ENCODE results near the gene CBLB.

Gene CBLB

DNA sequence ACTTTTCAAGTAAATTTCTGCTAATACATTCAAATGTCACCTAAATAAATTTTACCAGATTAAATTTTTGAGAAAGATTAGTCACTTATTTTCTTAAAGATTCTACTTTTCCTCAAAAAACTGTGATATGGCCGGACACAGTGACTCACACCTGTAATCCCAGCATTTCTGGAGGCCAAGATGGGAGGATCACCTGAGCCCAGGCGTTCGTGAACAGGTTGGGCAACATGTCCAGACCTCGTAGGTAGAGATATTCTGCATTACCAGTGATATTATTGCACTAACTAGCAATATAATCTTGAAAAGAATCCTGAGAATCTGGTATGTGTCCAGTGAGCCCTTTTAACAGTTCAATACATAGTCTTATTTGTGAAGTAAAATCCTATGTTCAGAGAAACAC is 61.7 kb downstream of the CBLB start:
- H3K4me3 ChIP-seq (ENCODE audit: low read length), result no peak overlapping the region
- no peak for TF ChIP-seq ZNF274 (IDR thresholded peaks at IDR 0.05; ENCODE audit: low read depth, low read length)

DNA sequence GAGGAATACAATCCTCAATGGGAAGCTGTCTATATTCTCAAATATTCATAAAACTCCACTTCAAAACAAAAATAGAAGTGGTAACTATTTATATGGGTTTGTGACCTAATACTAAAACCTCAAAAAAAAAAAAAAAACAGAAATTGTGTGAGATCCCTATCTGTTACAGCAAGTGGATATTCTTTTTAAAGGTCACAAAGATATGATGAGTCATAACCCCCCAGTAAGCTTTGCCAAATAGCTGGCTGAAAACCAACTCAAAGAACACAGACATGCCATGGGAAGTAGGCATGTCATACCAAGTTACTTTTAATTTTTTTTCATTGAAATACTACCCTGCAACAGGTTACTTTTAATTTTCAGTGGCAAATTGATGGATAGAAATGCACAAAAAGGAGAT is 62.5 kb downstream of the CBLB start:
- TF ChIP-seq ZNF274 (IDR thresholded peaks at IDR 0.05; ENCODE audit: low read depth, low read length), result no peak
- H3K4me3 ChIP-seq (ENCODE audit: low read length), result no peak overlapping the region

DNA sequence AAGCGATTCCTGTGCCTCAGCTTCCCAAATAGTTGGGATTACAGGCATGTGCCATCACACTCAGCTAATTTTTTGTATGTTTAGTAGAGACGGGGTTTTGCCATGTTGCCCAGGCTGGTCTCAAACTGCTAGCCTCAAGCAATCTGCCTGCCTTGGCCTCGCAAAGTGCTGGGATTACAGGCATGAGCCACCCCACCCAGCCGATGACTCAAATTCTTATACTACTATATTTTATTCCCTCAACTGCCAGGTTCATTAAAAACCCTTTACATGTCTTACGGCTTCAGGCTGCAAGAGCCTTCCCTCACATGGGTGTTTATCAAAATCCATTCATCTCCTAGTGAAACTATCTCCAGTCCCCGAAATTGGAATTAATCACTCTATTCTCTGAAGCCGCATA is 63.4 kb downstream of the CBLB start:
- no peak for TF ChIP-seq ZNF274 (IDR thresholded peaks at IDR 0.05; ENCODE audit: low read depth, low read length)

DNA sequence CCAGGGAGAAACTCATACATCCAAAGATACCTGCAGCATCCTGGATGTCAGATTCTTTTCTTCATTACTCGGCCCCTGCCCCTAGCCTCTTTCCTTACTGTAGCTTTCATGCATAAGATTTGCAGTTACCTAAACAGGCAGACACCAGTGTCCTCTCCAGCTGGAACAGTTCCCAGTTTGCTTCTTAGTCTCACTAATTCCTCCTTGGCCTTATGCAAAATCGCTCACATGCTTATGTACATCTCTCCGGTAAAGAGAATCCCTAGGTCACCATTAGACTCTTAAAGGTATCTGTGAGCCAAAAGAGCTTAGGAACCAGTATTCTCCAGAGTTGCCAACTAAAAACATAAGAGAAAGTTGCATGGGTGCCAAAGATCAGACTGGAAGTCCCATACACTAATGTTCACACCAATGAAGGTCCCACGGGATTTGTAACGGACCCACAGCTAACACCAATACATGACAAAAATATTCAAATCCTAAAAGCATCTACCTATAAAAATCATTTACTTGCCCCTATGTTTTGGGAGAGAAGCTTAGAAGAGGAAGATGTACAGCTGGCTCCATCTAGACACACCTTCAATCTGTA is 66.6 kb downstream of the CBLB start:
- TF ChIP-seq ZNF274 (IDR thresholded peaks at IDR 0.05; ENCODE audit: low read depth, low read length), result no peak
- peak overlapping the region; percentile 24; the same call in 1 of the 2 replicates for H3K4me3 ChIP-seq (ENCODE audit: low read length)

More for the DNA sequence above, 63.4 kb downstream of the CBLB start:
- no peak overlapping the region for H3K4me3 ChIP-seq (ENCODE audit: low read length)

DNA sequence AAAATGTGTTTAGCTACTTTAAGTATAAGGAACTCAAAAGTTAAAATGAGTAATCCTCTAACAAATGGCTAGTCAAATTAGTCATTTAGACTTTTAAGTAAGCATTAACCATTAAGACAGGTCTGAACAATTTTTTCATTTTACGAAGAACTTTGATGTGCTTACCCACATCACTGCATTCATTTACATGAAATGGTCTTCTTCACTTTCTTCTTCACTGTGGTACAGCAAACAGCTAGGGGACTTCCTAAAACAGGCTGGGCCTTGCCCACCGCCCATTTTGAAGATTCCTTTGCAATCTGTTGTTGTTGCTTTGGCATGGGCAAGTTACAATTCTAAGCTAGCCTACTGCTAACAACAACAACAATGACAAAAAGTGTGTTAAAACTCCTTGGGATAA is 67.4 kb downstream of the CBLB start:
- no peak for TF ChIP-seq ZNF274 (IDR thresholded peaks at IDR 0.05; ENCODE audit: low read depth, low read length)
- peak overlapping the region; percentile 39; the same call in 1 of the 2 replicates for H3K4me3 ChIP-seq (ENCODE audit: low read length)

DNA sequence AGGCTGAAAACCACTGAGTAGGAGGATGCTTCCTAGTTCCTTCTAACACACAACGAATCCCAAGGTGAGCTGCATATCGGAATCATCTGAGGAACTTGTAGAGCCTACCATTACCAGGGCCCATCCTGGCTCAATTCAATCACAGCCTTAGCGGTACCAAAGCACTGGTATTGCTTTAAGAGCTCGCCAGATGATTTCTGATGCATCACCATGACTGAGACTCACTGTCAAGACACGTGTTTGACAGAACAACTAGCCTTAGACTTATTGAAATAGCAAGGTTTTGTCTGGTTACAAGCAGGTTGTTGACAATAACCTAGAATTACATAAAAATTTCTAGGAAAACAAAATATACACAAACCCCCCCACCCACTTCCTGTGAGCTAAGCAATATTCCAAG is 68.5 kb downstream of the CBLB start:
- TF ChIP-seq ZNF274 (IDR thresholded peaks at IDR 0.05; ENCODE audit: low read depth, low read length), result no peak
- no peak overlapping the region for H3K4me3 ChIP-seq (ENCODE audit: low read length)

DNA sequence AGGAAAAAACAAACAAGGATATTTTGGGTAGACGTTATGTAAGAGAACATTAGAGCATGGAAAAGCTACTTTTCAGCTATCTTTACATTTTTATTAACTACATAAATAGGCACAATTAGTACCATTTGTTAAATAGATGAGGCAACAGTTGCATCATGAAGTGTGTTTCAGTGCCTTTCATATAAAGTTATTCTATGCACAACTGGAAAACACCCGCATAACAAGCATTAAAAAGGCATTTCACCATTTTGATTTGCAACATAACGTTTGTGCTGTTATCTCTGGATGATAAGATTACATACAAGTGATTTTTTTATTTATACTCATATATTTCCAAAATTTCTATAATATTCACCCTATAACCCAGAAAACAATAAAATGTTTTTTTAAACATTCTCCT is 69.5 kb downstream of the CBLB start:
- no peak overlapping the region for H3K4me3 ChIP-seq (ENCODE audit: low read length)
- no peak for TF ChIP-seq ZNF274 (IDR thresholded peaks at IDR 0.05; ENCODE audit: low read depth, low read length)

DNA sequence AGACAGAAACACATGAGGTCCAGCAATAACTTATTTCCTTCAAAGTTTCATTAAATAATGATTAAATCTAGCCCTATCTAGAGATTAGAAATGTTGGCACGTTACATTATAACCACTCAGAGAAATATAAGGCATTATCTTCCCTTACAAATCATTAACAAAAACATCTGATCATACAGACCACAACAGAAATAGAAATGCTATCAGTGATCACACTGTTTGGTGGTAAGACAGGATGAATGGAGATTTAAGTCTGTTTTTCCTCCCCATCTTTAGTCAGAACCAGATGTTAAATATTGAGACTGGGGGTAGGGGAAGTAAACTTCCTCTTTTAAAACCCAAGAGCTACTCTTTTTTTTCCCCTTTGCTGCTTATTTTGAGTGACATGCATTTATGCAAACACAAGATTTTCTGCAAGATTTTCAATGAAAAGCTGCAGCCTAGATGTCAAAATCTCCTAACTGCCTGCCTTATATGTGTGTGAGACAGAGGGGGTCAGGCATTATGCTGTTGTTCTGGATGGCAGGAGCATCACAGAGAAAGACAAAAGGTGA is 70.4 kb downstream of the CBLB start:
- no peak for TF ChIP-seq ZNF274 (IDR thresholded peaks at IDR 0.05; ENCODE audit: low read depth, low read length)
- H3K4me3 ChIP-seq (ENCODE audit: low read length), result no peak overlapping the region

DNA sequence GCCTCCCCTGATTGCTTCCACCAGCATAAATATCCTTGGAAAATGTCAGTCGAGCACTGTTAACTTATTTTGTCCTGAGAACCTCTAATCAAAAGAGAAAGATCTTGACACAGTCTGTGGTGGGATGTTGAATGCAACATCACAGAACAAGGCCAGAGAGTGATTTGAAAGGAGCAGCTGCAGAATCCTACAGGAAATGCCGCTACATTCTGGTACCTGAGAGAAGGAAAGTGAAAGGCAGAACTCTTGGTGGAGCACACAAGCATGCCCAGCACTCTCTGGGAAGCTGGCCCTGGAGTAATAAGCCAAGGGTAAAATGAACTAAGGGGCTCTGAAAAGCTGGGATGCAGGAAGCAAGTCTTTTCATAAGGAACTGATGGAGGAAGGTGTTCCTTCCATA is 75.8 kb downstream of the CBLB start:
- no peak for TF ChIP-seq ZNF274 (IDR thresholded peaks at IDR 0.05; ENCODE audit: low read depth, low read length)
- no peak overlapping the region for H3K4me3 ChIP-seq (ENCODE audit: low read length)

DNA sequence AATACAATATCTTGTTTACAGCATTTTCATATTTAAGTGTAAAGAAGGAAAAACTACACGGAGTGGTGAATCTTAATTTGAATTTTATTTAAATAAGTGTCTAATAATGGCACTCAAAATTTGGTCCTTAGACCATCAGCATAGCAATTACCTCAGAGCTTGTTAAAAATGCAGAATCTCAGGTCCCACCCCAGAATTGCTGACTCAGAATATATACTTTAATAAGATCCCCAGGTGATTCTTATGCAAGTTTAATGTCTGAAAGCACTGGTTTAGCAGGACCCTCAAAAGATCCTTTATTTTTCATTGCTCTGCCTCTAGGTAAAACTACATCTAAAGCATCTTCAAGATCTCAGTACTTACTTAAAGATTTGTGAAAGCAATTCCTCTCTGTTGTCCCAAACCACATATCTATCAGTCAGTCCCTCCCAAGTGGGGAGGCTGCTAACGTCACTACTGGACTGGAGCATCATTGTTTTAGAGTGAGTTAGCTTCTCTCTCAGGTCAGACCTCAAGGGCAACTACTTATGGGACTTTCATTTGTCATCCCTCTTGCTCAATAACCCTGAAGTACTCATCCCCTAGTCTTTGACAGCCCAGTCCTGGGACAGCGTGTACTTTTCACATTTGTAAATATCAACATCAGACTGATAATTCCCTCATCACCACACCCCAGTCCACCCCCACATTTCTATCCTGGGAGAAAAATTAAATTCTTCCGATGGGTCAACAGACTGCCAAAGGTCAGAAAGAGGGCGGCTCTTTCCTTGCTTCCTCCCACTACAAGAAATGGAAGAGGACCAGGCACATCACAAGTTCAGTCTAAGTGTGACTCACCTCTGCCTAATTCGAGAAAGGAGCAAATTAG is 76.7 kb downstream of the CBLB start:
- H3K4me3 ChIP-seq (ENCODE audit: low read length), result no peak overlapping the region
- TF ChIP-seq ZNF274 (IDR thresholded peaks at IDR 0.05; ENCODE audit: low read depth, low read length), result no peak

DNA sequence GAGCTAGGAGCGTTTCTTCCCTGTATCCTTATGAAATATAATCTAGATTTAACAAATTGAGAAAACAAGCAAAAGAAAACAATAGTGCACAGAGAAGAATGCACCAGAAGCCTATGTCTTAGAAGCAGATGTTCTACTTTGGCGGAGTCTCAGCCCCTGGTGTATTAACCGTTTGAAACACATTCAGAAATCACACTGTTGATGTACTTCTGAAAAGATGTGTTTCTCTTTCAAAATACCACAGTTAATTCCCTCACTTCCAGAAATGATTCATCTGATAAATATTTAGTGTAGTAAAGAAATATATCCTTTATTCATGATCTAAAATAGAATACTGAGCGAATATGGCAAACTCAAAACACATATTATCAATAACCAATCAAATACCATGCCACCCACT is 77.7 kb downstream of the CBLB start:
- no peak for TF ChIP-seq ZNF274 (IDR thresholded peaks at IDR 0.05; ENCODE audit: low read depth, low read length)
- no peak overlapping the region for H3K4me3 ChIP-seq (ENCODE audit: low read length)

DNA sequence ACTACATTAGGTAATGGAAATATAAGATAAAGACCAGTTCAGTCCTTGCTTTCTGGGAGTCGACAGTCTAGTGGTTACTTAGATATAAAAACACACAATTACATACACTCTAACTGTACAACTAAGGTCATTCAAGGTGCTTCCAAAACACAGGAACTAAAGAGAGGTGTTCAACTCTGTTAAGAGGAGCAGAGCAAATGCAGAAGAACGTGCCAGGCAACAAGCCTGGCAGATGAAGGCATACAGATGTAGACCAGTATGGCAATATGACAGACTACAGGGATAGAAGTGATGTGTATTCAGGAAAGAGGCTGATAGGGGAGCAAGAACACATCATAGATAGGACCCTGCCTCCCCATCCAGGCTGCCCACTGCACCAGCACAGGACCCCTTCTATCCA is 78.3 kb downstream of the CBLB start:
- H3K4me3 ChIP-seq (ENCODE audit: low read length), result no peak overlapping the region
- TF ChIP-seq ZNF274 (IDR thresholded peaks at IDR 0.05; ENCODE audit: low read depth, low read length), result no peak

DNA sequence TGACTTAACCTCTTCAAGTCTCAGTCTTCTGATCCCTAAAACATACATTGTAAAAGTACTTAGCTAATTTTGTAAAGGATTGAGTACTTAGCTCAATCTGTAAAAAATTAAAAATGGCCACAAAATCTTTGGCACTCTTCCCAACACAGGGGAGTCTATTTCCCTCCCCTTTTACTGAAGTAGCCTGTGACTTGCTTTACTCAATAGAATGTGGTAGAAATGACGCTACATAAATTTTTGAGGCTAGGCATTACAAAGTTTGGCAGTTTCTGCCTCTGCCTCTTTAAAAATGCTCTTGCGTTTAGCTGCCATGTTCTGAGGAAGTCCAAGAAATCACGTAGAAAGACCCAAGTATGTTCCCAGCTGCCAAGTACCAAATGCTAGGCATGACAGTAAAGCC is 80.2 kb downstream of the CBLB start:
- H3K4me3 ChIP-seq (ENCODE audit: low read length), result no peak overlapping the region
- no peak for TF ChIP-seq ZNF274 (IDR thresholded peaks at IDR 0.05; ENCODE audit: low read depth, low read length)

DNA sequence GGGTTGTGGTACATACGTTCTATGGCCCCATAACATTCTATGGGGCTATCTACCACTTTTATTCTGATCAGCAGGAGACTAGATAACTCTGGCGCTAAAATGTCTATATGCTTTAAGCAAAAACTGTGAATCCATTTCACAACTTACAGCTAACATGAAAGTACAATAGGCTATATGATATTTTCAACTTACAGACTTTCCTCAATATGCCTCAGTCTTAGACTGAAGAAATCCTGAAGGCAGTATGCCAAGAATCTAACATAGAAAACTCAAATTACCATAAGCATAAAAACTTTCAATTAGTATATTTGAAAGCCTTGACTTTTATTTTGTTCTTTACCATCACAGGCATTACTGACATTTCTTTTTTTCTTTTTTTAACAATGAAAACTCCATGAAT is 81.4 kb downstream of the CBLB start:
- no peak for TF ChIP-seq ZNF274 (IDR thresholded peaks at IDR 0.05; ENCODE audit: low read depth, low read length)
- H3K4me3 ChIP-seq (ENCODE audit: low read length), result no peak overlapping the region

DNA sequence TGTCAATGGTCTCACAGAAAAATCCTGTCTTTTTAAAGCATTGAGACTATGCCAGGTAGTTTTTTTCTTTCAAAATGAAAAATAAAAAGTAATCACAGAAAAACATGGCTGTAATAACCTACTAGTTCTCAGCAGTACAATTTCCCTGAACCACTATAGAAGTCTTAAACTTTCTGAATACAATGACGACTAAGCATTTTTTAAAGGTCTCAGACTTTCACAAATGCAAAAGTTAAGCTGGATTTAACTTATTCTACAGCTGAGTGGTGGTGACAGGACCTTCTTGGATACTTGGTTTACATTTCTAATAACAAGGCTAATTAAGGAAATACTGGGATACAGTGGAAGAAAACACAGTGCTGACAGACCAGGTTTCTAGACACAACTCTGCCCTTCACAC is 81.8 kb downstream of the CBLB start:
- H3K4me3 ChIP-seq (ENCODE audit: low read length), result no peak overlapping the region
- no peak for TF ChIP-seq ZNF274 (IDR thresholded peaks at IDR 0.05; ENCODE audit: low read depth, low read length)
